Liver (tissue), 9 donors: ENCODE data around the gene SBDS. TPM values are rescaled to one million over a fixed set of nuclear protein-coding genes. Genes with fewer than 3 reads are reported as not detected.

ENCODE experiments used
- DNase-seq: peaks from one replicate; pipeline ENCODE4 v3.0.0-alpha.2; 2017; ENCODE audit warnings: low spot score
- H3K27ac ChIP-seq, 2 donors: one replicate each; pipeline ENCODE4 v1.7.0; 2013; ENCODE audit warnings: inconsistent platforms in 2 of 2, low read length in 2 of 2, control low read depth in 1 of 2, low read depth in 1 of 2, mild to moderate bottlenecking in 1 of 2
- H3K27me3 ChIP-seq, 4 donors: one replicate each; pipeline versions ENCODE4 v1.6.1 to v1.7.0; 2013; ENCODE audit warnings: low read length in 3 of 4, inconsistent platforms in 1 of 4, mild to moderate bottlenecking in 1 of 4, moderate library complexity in 1 of 4; ENCODE audit not compliant: control insufficient read depth in 4 of 4, insufficient read depth in 4 of 4
- H3K36me3 ChIP-seq, 4 donors: one replicate each; pipeline versions ENCODE4 v1.6.1 to v1.7.0; 2013; ENCODE audit warnings: low read length in 3 of 4, mild to moderate bottlenecking in 3 of 4, low read depth in 1 of 4, moderate library complexity in 1 of 4; ENCODE audit not compliant: control insufficient read depth in 4 of 4, insufficient read depth in 3 of 4
- H3K4me1 ChIP-seq, 4 donors: one replicate each; pipeline versions ENCODE4 v1.6.1 to v1.7.0; 2013; ENCODE audit warnings: low read length in 3 of 4, mild to moderate bottlenecking in 3 of 4, moderate library complexity in 1 of 4; ENCODE audit not compliant: control insufficient read depth in 4 of 4, insufficient read depth in 4 of 4
- H3K4me3 ChIP-seq, 3 donors: one replicate each; pipeline versions ENCODE4 v1.6.1 to v1.7.0; 2013; ENCODE audit warnings: low read length in 3 of 3, control low read depth in 1 of 3, low read depth in 1 of 3, mild to moderate bottlenecking in 1 of 3
- H3K9ac ChIP-seq, 2 donors: one replicate each; pipeline ENCODE4 v1.7.0; 2013; ENCODE audit warnings: low read length in 2 of 2, mild to moderate bottlenecking in 2 of 2, moderate library complexity in 2 of 2, control low read depth in 1 of 2, low read depth in 1 of 2
- H3K9me3 ChIP-seq, 4 donors: one replicate each; pipeline versions ENCODE4 v1.6.1 to v1.7.0; 2013; ENCODE audit warnings: low read length in 3 of 4; ENCODE audit not compliant: control insufficient read depth in 4 of 4
- EGR1 ChIP-seq, 2 donors: IDR thresholded peaks; 2 replicates each; pipeline ENCODE4 v1.6.1; 2016 to 2018; ENCODE audit warnings: antibody characterized with exemption in 2 of 2, low read depth in 2 of 2
- FOXA1 ChIP-seq: IDR thresholded peaks from 2 replicates; pipeline ENCODE4 v1.6.1; 2016; ENCODE audit warnings: antibody characterized with exemption
- FOXA2 ChIP-seq: IDR thresholded peaks from 2 replicates; pipeline ENCODE4 v1.6.1; 2016; ENCODE audit warnings: antibody characterized with exemption
- GABPA ChIP-seq, 2 donors: IDR thresholded peaks in 1 of 2; conservative IDR thresholded peaks in 1 of 2; 2 replicates each; pipeline ENCODE4 v1.6.1; 2016; ENCODE audit warnings: antibody characterized with exemption in 2 of 2, mild to moderate bottlenecking in 1 of 2, moderate library complexity in 1 of 2
- HNF4A ChIP-seq, 2 donors: conservative IDR thresholded peaks; 2 replicates each; pipeline ENCODE4 v1.6.1; 2016; ENCODE audit warnings: antibody characterized with exemption in 2 of 2, mild to moderate bottlenecking in 2 of 2
- HNF4G ChIP-seq: IDR thresholded peaks from 2 replicates; pipeline ENCODE4 v1.6.1; 2016; ENCODE audit warnings: antibody characterized with exemption
- JUND ChIP-seq, 2 donors: IDR thresholded peaks; 2 replicates each; pipeline ENCODE4 v1.6.1; 2016; ENCODE audit warnings: antibody characterized with exemption in 2 of 2
- MAX ChIP-seq: IDR thresholded peaks from 2 replicates; pipeline ENCODE4 v1.6.1; 2016; ENCODE audit warnings: antibody characterized with exemption
- NR2F2 ChIP-seq: IDR thresholded peaks from 2 replicates; pipeline ENCODE4 v1.6.1; 2016; ENCODE audit warnings: antibody characterized with exemption
- RAD21 ChIP-seq, 2 donors: IDR thresholded peaks; 2 replicates each; pipeline ENCODE4 v1.6.1; 2016; ENCODE audit warnings: antibody characterized with exemption in 2 of 2, mild to moderate bottlenecking in 2 of 2
- RXRA ChIP-seq, 2 donors: IDR thresholded peaks; 2 replicates each; pipeline ENCODE4 v1.6.1; 2017 to 2018; ENCODE audit warnings: antibody characterized with exemption in 2 of 2, mild to moderate bottlenecking in 1 of 2
- SP1 ChIP-seq: IDR thresholded peaks from 2 replicates; pipeline ENCODE4 v1.6.1; 2018; ENCODE audit warnings: antibody characterized with exemption, mild to moderate bottlenecking
- TAF1 ChIP-seq: conservative IDR thresholded peaks from 2 replicates; pipeline ENCODE4 v1.6.1; 2016; ENCODE audit warnings: antibody characterized with exemption, mild to moderate bottlenecking
- YY1 ChIP-seq: IDR thresholded peaks from 2 replicates; pipeline ENCODE4 v1.6.1; 2016; ENCODE audit warnings: antibody characterized with exemption, mild to moderate bottlenecking
- WGBS: extraction: QIAGEN DNeasy Blood & Tissue Kit; methylation state at CpG from one replicate; pipeline ENCODE4 v1.1.7; 2013; 5-methylcytosine and 5-hydroxymethylcytosine counted together
- polyA plus RNA-seq, 2 donors: library from polyadenylated mRNA; stranded (reverse) in 1 of 2; unstranded in 1 of 2; fragments of 200-250 nt in 1 of 2; fragments of >200 nt in 1 of 2; fragmentation: Nextera tagmentation in 1 of 2; extraction: Ambion mirVana in 1 of 2; gene quantifications; one replicate each; pipeline versions ENCODE4 v1.2.1 to v1.2.3, GENCODE V29; 2013 to 2015
- total RNA-seq, 2 donors: library from RNA; depleted of rRNA; stranded (reverse); fragments of >200 nt; gene quantifications; one replicate each; pipeline ENCODE4 v1.2.3, GENCODE V29; 2014
- TF ChIP-seq, protein P1 (sequence below): fragments of 150-350 bp; IDR thresholded peaks from 2 replicates; pipeline ENCODE4 v1.5.1; 2017; ENCODE audit warnings: improper control_type of control experiment, low read depth, low read length; ENCODE audit not compliant: missing input control
- TF ChIP-seq, protein P2 (sequence below): IDR thresholded peaks from 2 replicates; pipeline ENCODE4 v1.6.1; 2016; ENCODE audit warnings: antibody characterized with exemption
- TF ChIP-seq, protein P3 (sequence below): IDR thresholded peaks from 2 replicates; pipeline ENCODE4 v1.6.1; 2016; ENCODE audit warnings: antibody characterized with exemption, mild to moderate bottlenecking
- TF ChIP-seq, protein P4 (sequence below): IDR thresholded peaks from 2 replicates; pipeline ENCODE4 v1.6.1; 2016; ENCODE audit warnings: antibody characterized with exemption
- donor health status: healthy.
- donor health status: healthy.
- donor health status: healthy.
- donor health status: healthy.
- donor health status: healthy.

Gene SBDS
- total and polyA plus RNA-seq, 4 donors, result 34.1 to 66.0 (median 59.6) TPM

DNA sequence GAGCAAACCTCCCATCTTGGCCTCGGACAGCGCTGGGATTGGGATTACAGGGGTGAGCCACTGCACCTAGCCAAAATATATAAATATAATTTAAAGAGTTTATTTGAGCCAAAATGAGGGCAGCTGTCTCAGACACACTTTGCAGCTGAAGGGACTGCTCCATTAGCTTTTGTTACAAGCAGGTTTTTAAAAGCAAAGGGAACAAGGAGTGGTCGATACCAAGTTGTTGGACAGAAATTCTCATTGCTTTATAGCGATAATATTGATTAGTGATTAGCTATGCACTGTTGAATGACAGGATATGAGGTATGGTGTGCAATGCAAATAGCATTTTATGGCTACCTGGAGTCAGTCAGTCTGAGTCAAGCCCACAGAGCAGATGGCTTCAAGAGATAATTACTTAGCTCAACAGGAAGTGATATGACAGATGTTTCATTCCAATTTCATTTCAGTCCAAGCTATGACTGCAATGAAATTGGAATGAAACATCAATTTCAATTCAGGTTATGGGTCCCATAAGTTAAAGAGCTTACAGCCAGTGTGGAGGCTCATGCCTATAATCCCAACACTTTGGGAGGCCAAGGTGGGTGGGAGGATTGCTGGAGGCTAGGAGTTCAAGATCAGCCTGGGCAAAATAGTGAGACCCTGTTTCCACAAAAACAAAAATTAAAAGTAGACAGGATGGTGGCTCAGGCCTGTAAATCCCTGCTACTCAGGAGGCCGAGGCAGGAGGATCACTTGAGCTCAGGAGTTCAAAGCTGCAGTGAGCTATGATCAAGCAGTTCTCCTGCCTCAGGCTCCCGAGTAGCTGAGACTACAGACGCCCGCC, 24.4 kb upstream of the SBDS start:
- 87% methylated on average over 8 of the region's 8 CpGs for WGBS
- no peak for TF ChIP-seq JUND (IDR thresholded peaks at IDR 0.05)
- TF ChIP-seq NR2F2, result no peak
- TF ChIP-seq, protein P1, sequence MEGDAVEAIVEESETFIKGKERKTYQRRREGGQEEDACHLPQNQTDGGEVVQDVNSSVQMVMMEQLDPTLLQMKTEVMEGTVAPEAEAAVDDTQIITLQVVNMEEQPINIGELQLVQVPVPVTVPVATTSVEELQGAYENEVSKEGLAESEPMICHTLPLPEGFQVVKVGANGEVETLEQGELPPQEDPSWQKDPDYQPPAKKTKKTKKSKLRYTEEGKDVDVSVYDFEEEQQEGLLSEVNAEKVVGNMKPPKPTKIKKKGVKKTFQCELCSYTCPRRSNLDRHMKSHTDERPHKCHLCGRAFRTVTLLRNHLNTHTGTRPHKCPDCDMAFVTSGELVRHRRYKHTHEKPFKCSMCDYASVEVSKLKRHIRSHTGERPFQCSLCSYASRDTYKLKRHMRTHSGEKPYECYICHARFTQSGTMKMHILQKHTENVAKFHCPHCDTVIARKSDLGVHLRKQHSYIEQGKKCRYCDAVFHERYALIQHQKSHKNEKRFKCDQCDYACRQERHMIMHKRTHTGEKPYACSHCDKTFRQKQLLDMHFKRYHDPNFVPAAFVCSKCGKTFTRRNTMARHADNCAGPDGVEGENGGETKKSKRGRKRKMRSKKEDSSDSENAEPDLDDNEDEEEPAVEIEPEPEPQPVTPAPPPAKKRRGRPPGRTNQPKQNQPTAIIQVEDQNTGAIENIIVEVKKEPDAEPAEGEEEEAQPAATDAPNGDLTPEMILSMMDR, result no peak
- TF ChIP-seq, protein P2, sequence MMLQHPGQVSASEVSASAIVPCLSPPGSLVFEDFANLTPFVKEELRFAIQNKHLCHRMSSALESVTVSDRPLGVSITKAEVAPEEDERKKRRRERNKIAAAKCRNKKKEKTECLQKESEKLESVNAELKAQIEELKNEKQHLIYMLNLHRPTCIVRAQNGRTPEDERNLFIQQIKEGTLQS, result no peak
- TF ChIP-seq YY1, result no peak
- no peak for TF ChIP-seq RXRA (IDR thresholded peaks at IDR 0.05)
- TF ChIP-seq SP1, result no peak
- TF ChIP-seq FOXA2, result no peak
- Histone ChIP-seq H3K27ac (no peak overlapping the region), H3K36me3 (peaks cover 13 to 30% (median 20%) of the 10 kb centered on the region in 4 donors), H3K27me3 (no peaks in the 10 kb centered on the region), H3K9me3 (no peaks in the 10 kb centered on the region), H3K4me3 (no peak overlapping the region), H3K9ac (no peak overlapping the region), H3K4me1 (no peaks in the 10 kb centered on the region)
- no peak for DNase-seq

GRCh38 chr7:67018940-67019339, 23.6 kb upstream of the SBDS start:
- no peak overlapping the region for H3K27ac ChIP-seq
- DNase-seq, result no peak
- no peaks in the 10 kb centered on the region for H3K27me3 ChIP-seq
- WGBS, result 82% methylated on average over 7 of the region's 7 CpGs
- no peaks in the 10 kb centered on the region for H3K4me1 ChIP-seq
- no peak overlapping the region for H3K4me3 ChIP-seq
- H3K36me3 ChIP-seq, result peaks cover 13 to 31% (median 19%) of the 10 kb centered on the region in 4 donors
- TF ChIP-seq, protein P1, result no peak
- TF ChIP-seq, protein P3, sequence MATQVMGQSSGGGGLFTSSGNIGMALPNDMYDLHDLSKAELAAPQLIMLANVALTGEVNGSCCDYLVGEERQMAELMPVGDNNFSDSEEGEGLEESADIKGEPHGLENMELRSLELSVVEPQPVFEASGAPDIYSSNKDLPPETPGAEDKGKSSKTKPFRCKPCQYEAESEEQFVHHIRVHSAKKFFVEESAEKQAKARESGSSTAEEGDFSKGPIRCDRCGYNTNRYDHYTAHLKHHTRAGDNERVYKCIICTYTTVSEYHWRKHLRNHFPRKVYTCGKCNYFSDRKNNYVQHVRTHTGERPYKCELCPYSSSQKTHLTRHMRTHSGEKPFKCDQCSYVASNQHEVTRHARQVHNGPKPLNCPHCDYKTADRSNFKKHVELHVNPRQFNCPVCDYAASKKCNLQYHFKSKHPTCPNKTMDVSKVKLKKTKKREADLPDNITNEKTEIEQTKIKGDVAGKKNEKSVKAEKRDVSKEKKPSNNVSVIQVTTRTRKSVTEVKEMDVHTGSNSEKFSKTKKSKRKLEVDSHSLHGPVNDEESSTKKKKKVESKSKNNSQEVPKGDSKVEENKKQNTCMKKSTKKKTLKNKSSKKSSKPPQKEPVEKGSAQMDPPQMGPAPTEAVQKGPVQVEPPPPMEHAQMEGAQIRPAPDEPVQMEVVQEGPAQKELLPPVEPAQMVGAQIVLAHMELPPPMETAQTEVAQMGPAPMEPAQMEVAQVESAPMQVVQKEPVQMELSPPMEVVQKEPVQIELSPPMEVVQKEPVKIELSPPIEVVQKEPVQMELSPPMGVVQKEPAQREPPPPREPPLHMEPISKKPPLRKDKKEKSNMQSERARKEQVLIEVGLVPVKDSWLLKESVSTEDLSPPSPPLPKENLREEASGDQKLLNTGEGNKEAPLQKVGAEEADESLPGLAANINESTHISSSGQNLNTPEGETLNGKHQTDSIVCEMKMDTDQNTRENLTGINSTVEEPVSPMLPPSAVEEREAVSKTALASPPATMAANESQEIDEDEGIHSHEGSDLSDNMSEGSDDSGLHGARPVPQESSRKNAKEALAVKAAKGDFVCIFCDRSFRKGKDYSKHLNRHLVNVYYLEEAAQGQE, result no peak
- TF ChIP-seq FOXA2, result no peak
- TF ChIP-seq, protein P2, result no peak
- no peak for TF ChIP-seq TAF1
- TF ChIP-seq YY1, result no peak
- no peak for TF ChIP-seq GABPA (IDR thresholded peaks at IDR 0.05 in 1 of 2, conservative IDR thresholded peaks at IDR 0.05 in 1 of 2)
- no peak for TF ChIP-seq RAD21 (IDR thresholded peaks at IDR 0.05)
- no peak for TF ChIP-seq NR2F2
- TF ChIP-seq MAX, result no peak
- TF ChIP-seq SP1, result no peak
- no peak for TF ChIP-seq JUND (IDR thresholded peaks at IDR 0.05)
- TF ChIP-seq, protein P4, sequence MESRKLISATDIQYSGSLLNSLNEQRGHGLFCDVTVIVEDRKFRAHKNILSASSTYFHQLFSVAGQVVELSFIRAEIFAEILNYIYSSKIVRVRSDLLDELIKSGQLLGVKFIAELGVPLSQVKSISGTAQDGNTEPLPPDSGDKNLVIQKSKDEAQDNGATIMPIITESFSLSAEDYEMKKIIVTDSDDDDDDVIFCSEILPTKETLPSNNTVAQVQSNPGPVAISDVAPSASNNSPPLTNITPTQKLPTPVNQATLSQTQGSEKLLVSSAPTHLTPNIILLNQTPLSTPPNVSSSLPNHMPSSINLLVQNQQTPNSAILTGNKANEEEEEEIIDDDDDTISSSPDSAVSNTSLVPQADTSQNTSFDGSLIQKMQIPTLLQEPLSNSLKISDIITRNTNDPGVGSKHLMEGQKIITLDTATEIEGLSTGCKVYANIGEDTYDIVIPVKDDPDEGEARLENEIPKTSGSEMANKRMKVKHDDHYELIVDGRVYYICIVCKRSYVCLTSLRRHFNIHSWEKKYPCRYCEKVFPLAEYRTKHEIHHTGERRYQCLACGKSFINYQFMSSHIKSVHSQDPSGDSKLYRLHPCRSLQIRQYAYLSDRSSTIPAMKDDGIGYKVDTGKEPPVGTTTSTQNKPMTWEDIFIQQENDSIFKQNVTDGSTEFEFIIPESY, result no peak
- no peak for TF ChIP-seq HNF4A (conservative IDR thresholded peaks at IDR 0.05)
- no peak for TF ChIP-seq EGR1 (IDR thresholded peaks at IDR 0.05; ENCODE audit: low read depth in 2 of 2)
- TF ChIP-seq FOXA1, result no peak
- no peak for TF ChIP-seq HNF4G
- TF ChIP-seq RXRA (IDR thresholded peaks at IDR 0.05), result no peak
- H3K9me3 ChIP-seq, result no peaks in the 10 kb centered on the region
- no peak overlapping the region for H3K9ac ChIP-seq
